ENCODE data around the gene PLEKHF1. TPM values are rescaled to one million over a fixed set of nuclear protein-coding genes. Genes with fewer than 3 reads are reported as not detected.

Gene PLEKHF1
- polyA plus RNA-seq, 3 donors, result 0.11 to 0.29 (median 0.26) TPM

GRCh38 chr19:29639086-29639485, 26.2 kb upstream of the PLEKHF1 start:
- H4K20me1 ChIP-seq (ENCODE audit: insufficient read depth, low read length), result no peaks in the 10 kb centered on the region
- H3K9ac ChIP-seq (ENCODE audit: insufficient read depth, low read length, poor library complexity, severe bottlenecking), result no peak overlapping the region
- H3K27me3 ChIP-seq (ENCODE audit: control insufficient read depth in 2 of 2, insufficient read depth in 2 of 2, low read length in 2 of 2), result no peaks in the 10 kb centered on the region
- no peak overlapping the region for H2AFZ ChIP-seq (ENCODE audit: insufficient read depth, low read depth, low read length, poor library complexity, severe bottlenecking)
- no peak overlapping the region for H3K4me3 ChIP-seq (replicated peaks in 1 of 3; ENCODE audit: low read depth in 2 of 3, low read length in 3 of 3)
- no peak overlapping the region for H3K27ac ChIP-seq (ENCODE audit: low read depth in 1 of 2, low read length in 2 of 2)
- no peak overlapping the region for H3K27ac Mint-ChIP-seq
- DNase-seq, result no peak
- no peak overlapping the region for H3K4me2 ChIP-seq (replicated peaks; ENCODE audit: extremely low read depth, low read length, poor library complexity, severe bottlenecking)
- H3K4me3 Mint-ChIP-seq, result no peak overlapping the region
- H3K27me3 Mint-ChIP-seq (ENCODE audit: low read depth in 3 of 3), result peaks cover 0 to 3% (median 3%) of the 10 kb centered on the region in 3 donors
- H3K9me3 Mint-ChIP-seq, result no peaks in the 10 kb centered on the region
- H3K9me3 ChIP-seq (replicated peaks in 1 of 2; ENCODE audit: control insufficient read depth in 1 of 2, insufficient read depth in 1 of 2, low read length in 2 of 2), result no peaks in the 10 kb centered on the region
- H3K79me2 ChIP-seq (ENCODE audit: insufficient read depth, low read length), result no peaks in the 10 kb centered on the region
- intact Hi-C loops (cut with micrococcal nuclease), result no loop called here
- H3K36me3 ChIP-seq (replicated peaks in 1 of 2; ENCODE audit: control insufficient read depth in 1 of 2, insufficient read depth in 2 of 2, low read length in 2 of 2), result no peaks in the 10 kb centered on the region
- H3K4me1 ChIP-seq (ENCODE audit: control insufficient read depth in 1 of 2, insufficient read depth in 2 of 2, low read length in 2 of 2), result no peaks in the 10 kb centered on the region
- TF ChIP-seq CTCF (IDR thresholded peaks at IDR 0.05), result no peak
- H3K36me3 Mint-ChIP-seq, result no peaks in the 10 kb centered on the region
- 93% methylated on average over 5 of the region's 8 CpGs for WGBS (ENCODE audit: insufficient coverage)
- peaks cover 2% of the 10 kb centered on the region for H3K4me1 Mint-ChIP-seq

GRCh38 chr19:29640231-29640630, 25.0 kb upstream of the PLEKHF1 start:
- no peak overlapping the region for H2AFZ ChIP-seq (ENCODE audit: insufficient read depth, low read depth, low read length, poor library complexity, severe bottlenecking)
- intact Hi-C loops (cut with micrococcal nuclease), result no loop called here
- DNase-seq, result no peak
- Mint-ChIP-seq H3K27me3 (ENCODE audit: low read depth in 3 of 3) (peaks cover 1 to 3% (median 3%) of the 10 kb centered on the region in 3 donors), H3K4me3 (no peak overlapping the region), H3K4me1 (peaks cover 2% of the 10 kb centered on the region), H3K36me3 (no peaks in the 10 kb centered on the region), H3K9me3 (no peaks in the 10 kb centered on the region), H3K27ac (no peak overlapping the region)
- WGBS (ENCODE audit: insufficient coverage), result 97% methylated on average over 7 of the region's 12 CpGs
- no peaks in the 10 kb centered on the region for H3K79me2 ChIP-seq (ENCODE audit: insufficient read depth, low read length)
- TF ChIP-seq CTCF (IDR thresholded peaks at IDR 0.05), result no peak
- no peaks in the 10 kb centered on the region for H3K9me3 ChIP-seq (replicated peaks in 1 of 2; ENCODE audit: control insufficient read depth in 1 of 2, insufficient read depth in 1 of 2, low read length in 2 of 2)
- H3K4me3 ChIP-seq (replicated peaks in 1 of 3; ENCODE audit: low read depth in 2 of 3, low read length in 3 of 3), result no peak overlapping the region
- no peaks in the 10 kb centered on the region for H3K4me1 ChIP-seq (ENCODE audit: control insufficient read depth in 1 of 2, insufficient read depth in 2 of 2, low read length in 2 of 2)
- no peaks in the 10 kb centered on the region for H4K20me1 ChIP-seq (ENCODE audit: insufficient read depth, low read length)
- no peak overlapping the region for H3K27ac ChIP-seq (ENCODE audit: low read depth in 1 of 2, low read length in 2 of 2)
- no peaks in the 10 kb centered on the region for H3K36me3 ChIP-seq (replicated peaks in 1 of 2; ENCODE audit: control insufficient read depth in 1 of 2, insufficient read depth in 2 of 2, low read length in 2 of 2)
- H3K9ac ChIP-seq (ENCODE audit: insufficient read depth, low read length, poor library complexity, severe bottlenecking), result no peak overlapping the region
- no peak overlapping the region for H3K4me2 ChIP-seq (replicated peaks; ENCODE audit: extremely low read depth, low read length, poor library complexity, severe bottlenecking)
- H3K27me3 ChIP-seq (ENCODE audit: control insufficient read depth in 2 of 2, insufficient read depth in 2 of 2, low read length in 2 of 2), result no peaks in the 10 kb centered on the region
